GF-D8 (cell line): ENCODE results near the gene COMMD9.
"Not testable (repeated sequence)": the region's sequence is repeated elsewhere in the genome, so short reads cannot be mapped to it uniquely, and the experiment has no call there.

Experiments used
- DNase-seq: peaks from one replicate; lab custom pipeline; 2025; lab: John Stamatoyannopoulos, UW

COMMD9 gene

GRCh38 chr11:36289226-36289852, at the start of gene COMMD9:
TSS of gene COMMD9 (minus strand) at chr11:36289424. CDS start at chr11:36289412, 12 bp downstream.
- peak; percentile 30 for DNase-seq

- DNase-seq = no peak
These were observed 44.7 kb upstream of the COMMD9 start for GRCh38 chr11:36333897-36334296.

DNA sequence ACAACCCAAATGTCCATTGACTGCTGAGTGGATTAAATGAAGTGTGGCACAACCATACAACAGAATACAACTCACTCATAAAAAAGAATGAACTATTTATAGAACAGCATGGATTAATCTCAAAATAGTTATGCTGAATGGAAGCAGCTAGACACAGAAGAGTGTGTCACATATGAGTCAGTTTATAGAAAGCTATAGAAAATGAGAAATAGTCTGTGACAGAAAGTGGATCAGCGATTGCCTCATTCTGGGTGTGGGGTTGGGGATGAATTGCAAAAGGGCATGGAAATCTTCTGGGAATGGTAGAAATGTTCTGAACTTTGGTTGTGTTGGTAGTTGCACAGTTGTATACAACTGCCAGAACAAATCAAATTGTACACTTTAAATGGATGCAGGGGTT, 44.2 kb upstream of the COMMD9 start:
- DNase-seq = no peak

GRCh38 chr11:36330411-36330810, 41.2 kb upstream of the COMMD9 start:
- no peak for DNase-seq

DNA sequence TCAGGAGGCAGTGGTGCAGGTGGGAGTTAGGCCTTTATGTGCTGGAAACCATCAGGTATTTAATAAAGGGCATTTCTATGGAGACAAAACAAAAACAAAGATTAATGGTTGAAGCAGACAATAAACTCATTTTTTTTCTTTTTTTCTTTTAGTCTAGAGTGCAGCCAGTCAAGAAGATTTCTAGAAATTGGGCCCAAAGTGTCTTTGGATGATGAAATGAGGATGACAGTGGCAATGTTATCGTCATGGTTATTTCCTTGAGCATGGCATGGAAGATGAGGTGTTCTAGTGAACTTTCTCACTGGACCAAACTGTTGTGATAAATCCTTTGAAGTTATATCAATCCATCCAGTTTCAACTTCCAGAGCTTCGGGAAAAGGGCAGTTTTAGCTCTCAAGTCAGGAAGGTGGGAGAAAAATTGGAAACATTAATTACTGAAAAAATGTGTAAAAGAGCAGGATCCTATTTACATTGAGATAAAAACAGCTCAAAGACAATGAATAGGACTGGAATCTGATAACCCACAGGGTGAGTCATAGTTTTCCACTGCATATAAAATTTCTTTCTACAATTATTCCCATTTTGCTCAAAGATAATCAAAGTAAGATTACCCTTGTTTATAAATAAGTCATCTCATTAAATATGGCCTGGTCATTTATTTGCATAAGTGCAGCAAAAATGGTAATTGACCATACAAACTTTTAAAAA, 39.9 kb upstream of the COMMD9 start:
- no peak for DNase-seq

GRCh38 chr11:36326524-36327419, 37.5 kb upstream of the COMMD9 start:
- DNase-seq = no peak

DNA sequence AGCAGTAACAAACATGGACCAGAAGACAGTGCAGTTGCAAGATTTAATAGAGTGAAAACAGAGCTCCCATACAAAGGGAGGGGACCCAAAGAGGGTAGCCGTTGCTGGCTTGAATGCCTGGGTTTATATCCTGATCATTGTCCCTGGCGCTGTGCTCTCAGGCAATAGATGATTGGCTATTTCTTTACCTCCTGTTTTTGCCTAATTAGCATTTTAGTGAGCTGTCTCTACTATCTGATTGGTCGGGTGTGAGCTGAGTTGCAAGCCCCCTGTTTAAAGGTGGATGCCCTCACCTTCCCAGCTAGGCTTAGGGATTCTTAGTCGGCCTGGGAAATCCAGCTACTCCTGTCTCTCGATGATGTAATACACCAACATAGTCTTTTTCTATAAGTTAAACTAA, 36.2 kb upstream of the COMMD9 start:
- DNase-seq = not testable (repeated sequence)

DNA sequence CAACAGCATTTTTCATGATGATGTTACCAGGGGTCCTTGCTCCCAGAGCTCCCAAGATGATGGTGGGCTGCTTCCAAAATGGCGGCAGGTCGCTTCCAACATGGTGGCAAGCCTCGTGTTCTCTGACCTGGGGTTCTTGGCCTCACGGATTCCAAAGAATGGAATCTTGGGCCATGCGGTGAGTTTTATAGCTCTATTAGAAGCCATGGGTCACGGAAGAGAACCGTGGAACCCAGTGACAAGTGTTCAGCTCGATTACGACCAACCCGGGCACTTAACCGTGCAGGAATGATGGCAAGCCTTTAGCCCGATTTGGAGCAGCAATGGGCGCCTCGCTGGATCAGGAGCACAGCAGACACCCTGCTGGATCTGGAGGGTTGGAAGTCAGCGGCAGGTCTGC, 35.7 kb upstream of the COMMD9 start:
- not testable (repeated sequence) for DNase-seq

DNA sequence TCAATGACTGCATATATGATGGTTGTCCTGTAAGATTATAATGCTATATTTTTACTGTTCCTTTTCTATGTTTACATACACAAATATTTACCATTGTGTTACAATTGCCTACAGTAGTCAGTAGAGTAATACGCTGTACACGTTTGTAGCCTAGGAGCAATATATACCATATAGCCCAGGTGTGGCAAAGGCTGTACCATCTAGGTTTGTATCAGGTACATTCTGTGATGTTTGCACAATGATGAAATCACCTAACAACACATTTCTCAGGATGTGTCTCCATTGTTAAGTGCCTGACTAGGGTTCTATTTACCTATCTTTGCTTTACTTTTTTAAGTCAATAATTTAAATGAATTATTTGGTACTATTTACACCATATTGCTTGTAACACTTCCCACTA, 28.8 kb upstream of the COMMD9 start:
- DNase-seq = no peak

DNA sequence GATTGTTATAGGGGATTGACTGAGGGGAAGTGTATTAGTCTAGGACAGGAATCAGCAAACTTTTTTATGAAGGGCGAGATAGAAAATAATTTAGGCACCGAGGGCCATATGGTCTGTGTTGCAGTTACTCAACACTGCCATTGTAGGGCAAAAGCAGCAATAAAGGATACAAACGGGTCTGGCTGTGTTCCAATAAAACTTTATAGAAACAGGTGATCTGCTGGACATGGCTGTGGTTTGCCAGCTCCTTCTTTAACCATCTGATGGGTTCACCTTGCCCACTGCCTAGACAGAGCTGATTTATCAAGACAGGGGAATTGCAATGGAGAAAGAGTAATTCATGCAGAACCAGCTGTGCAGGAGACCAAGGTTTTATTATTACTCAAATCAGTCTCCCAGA, 26.8 kb upstream of the COMMD9 start:
- DNase-seq = no peak

DNA sequence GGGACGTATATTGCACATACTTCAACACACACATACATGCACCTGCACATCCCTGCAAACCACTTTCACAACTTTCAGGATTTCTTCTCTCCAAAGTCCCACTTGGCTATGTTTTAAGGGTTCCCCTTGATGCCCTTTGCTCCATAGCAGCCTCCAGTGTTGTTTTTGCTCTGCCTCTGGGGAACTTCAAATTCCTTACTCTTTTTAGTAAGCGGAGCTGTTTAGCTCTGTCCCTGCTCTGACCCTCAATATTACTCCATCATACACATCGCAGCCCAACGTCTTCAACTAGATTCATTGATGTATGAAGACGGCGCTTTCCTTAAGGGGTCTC, 25.2 kb upstream of the COMMD9 start:
- DNase-seq = no peak

DNA sequence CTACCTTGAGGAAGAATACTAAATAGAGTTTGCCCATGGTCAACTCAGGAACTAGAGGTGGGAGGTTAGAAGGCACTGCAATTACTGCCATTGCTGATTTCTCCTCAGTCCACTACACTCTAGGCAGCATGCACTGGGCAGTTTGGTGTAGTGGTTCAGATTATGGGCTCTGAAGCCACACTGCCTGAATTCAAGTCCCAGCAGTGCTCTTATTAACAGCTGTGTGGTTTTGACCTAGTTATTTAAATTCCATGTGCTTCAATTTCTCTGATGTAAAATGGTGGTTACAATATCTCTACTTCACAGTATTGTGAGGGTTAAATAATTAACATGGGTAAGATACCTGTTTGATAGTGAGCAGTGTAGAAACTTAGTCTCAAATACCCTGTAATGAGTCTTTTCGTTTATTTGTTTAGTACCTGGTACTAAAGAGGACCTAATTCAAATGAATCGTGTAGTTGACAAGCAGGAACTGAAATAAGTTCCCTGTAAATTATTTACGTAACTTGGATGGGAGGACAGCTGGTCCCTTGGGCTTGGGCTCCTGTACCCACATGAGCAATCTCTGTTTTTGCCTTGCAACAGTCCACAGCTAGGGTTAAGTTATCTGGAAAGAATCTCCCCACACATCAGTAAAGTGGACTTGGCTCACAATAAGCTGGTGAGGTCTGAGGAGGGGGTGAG, 24.7 kb upstream of the COMMD9 start:
- DNase-seq = no peak

- no peak for DNase-seq
These were observed 23.6 kb upstream of the COMMD9 start for GRCh38 chr11:36312611-36313472.

DNA sequence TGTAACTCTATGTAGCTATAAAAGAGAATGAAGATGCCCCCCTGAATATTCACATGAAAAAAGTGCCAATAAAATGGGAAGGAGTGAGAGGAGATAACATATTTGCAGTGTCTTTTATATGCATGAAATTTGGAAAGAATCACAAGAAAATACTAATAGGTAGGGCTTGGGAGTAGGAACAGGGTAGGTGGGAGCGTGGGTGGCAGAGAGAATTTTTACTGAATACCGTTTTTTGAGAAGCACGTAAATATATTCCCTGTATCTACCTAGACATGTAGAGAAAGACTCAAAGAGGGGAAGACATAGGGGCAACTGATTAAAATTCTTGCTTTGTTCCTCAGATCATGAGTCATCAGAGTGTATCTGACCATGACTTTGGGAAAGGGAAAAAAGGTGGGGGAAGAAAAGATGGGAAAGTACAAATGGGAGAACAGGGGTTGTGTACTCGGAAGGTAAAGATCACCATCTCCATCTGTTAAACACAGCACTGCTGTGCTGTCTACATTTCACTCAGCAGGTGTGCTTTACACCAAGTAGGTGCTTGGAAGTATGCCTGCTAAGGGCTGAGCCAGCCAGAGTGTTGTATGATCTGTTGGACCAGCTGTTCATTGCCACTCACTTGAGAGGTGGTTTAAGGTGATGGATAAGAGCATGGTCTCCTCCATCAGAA, 22.8 kb upstream of the COMMD9 start:
- no peak for DNase-seq

GRCh38 chr11:36309779-36310178, 20.6 kb upstream of the COMMD9 start:
- no peak for DNase-seq

DNA sequence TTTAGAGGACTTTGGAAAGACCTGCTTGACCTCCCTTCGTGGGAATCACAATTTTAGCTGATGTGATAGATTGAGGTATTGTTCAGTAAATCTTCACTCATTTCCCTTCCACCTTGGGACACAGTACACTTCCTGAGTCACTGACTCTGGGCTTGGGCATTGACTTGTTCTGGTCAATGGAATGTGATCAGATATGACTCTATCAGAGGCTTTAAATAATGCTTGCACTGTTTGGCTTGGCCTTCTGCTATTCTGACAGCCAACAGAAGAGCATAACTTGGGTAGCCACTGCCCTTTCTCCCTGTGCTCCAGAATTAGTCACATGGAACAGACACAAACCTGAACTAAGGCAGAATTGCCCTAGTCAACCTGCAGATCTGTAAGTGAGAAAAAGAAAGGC, 19.4 kb upstream of the COMMD9 start:
- no peak for DNase-seq

DNA sequence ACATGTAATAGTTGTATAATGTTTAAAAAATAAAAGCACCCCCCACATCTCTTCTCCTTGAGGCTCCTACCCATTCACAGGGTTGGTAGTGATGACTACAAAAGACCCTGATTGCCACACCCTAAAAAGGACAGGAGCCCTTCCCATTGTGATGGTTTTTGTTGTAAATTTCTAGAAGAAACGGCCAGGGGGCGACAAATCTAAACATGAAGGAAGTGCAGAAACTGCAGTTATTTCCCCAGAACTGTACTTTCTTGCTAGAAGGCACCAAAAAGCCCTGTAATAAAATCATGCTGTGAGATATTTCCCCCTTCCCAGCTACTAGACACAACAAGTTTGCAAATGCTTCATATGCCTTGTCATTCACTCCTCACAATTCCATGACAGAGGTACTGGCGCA, 17.7 kb upstream of the COMMD9 start:
- DNase-seq = no peak

- DNase-seq = no peak
These were observed 15.8 kb upstream of the COMMD9 start for GRCh38 chr11:36305047-36305446.

DNA sequence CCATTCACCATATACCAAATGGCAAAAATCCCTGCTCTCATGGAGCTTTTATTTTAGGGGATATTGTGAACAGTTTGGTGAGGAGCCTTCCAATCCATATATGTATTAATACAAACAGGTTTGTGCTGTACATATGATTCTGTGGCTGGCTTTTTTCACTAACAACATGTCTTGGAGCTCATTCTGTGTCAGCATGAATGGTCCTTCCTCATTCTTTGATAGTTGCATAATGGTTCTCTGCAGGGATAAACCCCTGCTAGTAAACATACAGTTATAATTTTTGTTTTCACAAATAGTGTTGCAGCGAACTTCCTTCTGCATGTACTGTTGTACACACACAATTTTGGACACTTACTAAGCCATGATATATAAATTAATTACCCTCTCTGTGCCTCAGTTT, 15.1 kb upstream of the COMMD9 start:
- no peak for DNase-seq

DNA sequence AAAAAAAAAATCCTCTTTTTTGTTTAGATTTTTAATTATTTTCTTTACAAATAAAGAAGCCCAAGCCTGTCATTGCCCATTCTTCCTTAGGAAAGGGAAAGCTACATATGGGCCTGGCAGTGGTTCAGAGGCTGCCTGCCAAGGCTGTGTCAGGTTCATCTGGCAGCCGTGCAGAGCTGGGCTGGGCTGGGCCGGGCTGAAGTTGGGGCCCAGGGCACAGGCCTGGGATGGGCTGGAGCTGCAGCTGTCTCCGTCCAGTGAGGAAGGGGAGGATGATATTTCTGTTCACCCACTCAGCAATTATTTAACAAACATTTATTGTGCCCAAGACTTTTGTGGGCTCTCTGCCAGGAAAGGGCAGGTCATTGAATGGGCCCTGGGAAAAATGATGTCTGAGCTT, 11.4 kb upstream of the COMMD9 start:
- DNase-seq = no peak
